HG03095 (cell line): ENCODE data around the gene DLG1.
A peak's percentile ranks its signal among the peaks of the same experiment; 100 is the strongest.

Experiments used
- ATAC-seq: cut with Tn5 transposase; IDR thresholded peaks from one replicate; pipeline ENCODE4 v1.9.1; 2021; ENCODE audit warnings: moderate library complexity; ENCODE audit not compliant: unreplicated experiment

Gene DLG1

GRCh38 chr3:197298341-197298944 lies at the start of gene DLG1:
Gene DLG1, minus strand, starts transcription at chr3:197298612. Its CDS starts 1,408 bp downstream, at chr3:197297204.
- peak; percentile 57 for ATAC-seq

DNA sequence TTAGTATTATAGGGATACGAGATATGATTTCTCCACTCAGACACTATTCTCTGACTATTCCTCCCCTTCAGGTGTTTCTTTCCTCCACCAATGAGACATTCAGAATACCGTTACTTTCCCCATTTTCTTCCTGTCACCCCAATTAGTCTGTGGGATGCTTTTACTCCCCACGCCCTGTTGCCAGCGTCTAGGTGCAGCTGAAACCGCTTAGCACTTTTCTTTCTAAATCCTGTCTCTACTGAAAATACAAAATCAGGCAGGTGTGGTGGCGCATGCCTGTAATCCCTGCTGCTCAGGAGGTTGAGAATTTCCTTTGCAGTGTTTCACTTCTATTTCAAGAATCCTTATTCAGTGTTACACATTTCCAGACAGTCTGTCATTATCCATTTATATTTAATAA lies 49.6 kb upstream of the DLG1 start:
- ATAC-seq: no peak

DNA sequence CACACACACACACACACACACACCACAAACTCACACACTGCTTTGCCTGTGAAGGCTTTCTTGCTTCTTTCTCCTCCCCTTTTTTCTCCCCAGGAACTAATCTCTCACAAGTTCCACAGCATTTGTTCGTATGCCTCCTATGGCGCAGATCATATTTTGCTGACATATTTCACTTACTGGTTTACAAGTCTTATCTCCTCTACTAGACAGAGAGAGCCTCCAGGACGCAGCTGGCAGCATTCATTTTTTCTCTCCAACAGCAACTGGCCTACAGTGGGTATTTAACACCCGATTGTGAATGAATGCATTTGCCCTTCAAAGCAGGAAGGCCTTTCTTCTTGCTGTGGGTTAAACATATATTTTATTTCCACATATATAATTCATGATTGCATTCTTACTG lies 47.0 kb upstream of the DLG1 start:
- ATAC-seq: no peak

GRCh38 chr3:197344582-197345318 lies 46.3 kb upstream of the DLG1 start:
- no peak for ATAC-seq

GRCh38 chr3:197343656-197344408 lies 45.4 kb upstream of the DLG1 start:
- no peak for ATAC-seq

- no peak for ATAC-seq
These were observed 44.7 kb upstream of the DLG1 start for GRCh38 chr3:197343111-197343510.

GRCh38 chr3:197340521-197340871 lies 42.1 kb upstream of the DLG1 start:
- ATAC-seq: no peak

GRCh38 chr3:197339841-197340520 lies 41.6 kb upstream of the DLG1 start:
- no peak for ATAC-seq

DNA sequence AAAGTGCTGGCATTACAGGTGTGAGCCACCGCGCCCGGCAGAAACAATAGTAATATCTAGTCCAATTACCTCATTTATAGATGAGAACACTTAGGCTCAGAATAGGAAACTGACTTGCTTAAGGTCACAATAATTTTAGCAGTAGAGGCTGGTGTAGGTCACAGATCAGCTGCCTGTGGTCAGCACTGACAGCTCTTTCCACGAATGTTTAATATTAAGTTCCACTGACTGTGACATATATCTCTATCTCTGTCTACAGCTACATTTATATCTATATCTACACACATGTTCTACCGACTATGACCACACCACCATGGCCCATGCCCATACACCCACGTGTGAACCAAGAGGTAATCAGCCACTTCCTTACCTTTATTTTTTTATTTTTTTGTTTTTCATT lies 40.2 kb upstream of the DLG1 start:
- no peak for ATAC-seq

GRCh38 chr3:197337656-197338055 lies 39.2 kb upstream of the DLG1 start:
- ATAC-seq: no peak

DNA sequence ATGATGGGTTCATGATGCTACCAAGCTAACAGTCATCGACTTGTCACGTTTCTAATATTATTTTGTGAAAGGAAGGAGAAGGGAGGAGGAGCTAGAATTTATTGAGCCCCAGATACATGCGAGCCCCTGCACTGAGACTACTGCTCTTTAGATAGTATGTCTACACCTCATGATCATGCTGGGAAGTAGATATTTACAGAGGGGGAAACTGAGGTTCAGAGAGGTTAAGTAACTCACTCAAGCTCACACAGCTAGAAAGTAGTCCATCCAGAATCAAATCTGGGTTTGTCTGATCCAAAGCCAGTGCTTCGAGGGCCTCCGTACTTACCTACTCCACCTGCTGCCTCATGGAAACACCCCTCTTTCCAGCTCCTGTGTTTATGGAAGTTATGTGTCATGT lies 38.8 kb upstream of the DLG1 start:
- no peak for ATAC-seq

DNA sequence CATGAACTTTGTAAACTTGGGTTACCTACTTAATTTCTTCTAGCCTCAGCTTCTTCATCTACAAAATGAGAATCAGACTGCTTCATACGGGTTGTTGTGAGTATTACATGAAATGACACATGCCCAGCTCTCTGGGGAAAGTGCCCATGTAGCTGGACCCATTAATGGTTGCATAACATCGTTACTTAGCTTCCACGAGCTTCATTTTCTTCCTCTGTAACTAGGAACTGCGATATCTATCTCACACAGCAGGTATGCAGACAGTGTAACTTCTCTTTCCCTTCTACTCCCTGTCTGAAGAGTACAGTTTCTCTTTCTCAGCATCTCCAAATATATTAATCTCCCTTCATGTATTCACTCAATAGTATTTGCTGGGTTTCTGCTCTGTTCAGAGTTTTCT lies 37.9 kb upstream of the DLG1 start:
- no peak for ATAC-seq

DNA sequence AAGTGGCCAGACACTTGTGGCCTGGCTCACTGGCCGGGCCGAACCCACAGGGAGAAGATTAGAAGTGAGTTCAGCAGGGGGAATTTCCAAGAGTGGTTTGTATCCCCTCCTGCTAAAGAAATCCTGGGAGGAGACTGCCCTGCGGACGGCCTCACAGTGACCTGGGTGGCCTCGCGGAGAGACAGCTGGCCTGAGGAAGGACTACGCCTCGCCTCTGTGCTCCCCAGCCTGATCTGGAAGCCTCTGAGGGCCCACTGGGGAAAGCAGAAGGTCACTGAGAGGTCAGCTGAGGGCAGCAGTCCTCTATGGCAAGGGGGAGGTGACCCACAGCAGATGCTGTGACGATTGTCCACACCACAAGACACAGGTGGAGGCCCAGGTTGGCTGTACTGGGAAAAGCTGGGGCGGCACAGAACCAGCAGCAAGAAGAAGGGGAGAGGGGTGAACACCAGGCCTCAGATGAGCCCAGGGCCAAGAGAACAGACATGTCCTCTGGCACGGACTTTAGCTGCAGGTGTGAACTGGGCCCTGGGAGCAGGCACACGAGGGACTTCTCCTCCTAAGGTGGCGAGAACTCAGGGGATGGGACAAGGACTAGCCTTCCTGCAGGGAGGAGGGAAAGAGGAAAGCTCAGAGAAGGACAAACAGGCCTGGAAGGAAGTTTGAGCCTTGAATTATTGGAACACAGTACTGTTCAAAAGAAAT lies 37.2 kb upstream of the DLG1 start:
- ATAC-seq: no peak

- no peak for ATAC-seq
These were observed 35.7 kb upstream of the DLG1 start for GRCh38 chr3:197333901-197334639.

DNA sequence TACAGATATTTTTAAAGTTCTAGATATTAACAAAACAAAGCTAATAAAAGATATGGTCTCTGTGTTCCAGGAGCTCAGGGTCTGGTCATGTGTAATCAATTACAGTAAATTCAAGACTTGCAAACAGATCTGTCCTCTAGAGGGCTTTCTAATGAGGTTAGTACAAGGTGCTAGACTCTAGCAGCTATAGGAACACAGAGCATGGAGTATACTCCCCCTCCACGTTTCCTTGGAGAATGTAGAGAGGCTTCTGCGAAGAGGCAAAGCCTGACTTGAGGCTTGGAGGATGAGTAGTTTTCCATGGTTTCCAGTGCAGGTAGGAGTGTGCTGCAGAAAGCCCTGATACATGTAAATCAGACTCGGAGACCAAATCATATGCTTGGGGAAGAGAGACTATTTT lies 32.7 kb upstream of the DLG1 start:
- no peak for ATAC-seq

- no peak for ATAC-seq
These were observed 31.0 kb upstream of the DLG1 start for GRCh38 chr3:197329382-197329781.

DNA sequence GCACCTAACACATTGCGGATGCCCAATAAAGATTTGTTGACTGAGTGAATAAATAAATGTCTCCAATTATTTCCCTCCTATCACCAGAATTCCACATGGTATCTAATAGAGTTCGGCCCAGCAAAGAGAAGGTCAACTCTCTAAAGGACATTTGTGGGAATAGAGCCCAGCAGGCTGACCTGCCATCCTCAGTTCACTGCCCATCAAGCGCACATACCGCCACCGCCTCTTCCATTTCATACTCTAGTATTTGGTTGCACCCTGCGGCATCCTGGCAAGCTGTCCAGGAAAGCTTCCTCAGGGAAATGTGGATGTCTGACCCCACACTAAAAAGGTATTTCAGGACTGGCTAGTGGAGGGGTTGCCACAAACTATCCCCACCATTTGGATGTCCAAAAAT lies 29.8 kb upstream of the DLG1 start:
- ATAC-seq: no peak

DNA sequence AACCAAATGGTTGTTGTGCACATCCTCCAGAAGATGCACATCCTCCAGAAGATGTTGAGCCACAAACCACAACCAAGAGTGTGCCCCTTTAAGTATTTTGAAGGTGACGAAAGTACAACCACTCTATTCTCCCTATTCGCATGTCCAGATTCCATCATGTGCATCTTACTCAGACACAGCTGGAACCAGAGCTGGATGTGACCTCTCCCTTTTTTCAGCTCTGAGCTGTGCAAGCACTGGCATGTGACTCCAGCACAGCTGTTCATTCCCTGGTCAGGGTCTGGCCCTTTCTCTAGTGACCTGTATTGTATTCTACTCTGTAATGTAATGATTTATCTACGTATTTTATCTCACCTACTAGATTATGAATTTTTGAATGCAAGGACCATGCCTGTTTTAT lies 29.3 kb upstream of the DLG1 start:
- no peak for ATAC-seq

- no peak for ATAC-seq
These were observed 27.4 kb upstream of the DLG1 start for GRCh38 chr3:197325773-197326172.

- no peak for ATAC-seq
These were observed 23.7 kb upstream of the DLG1 start for GRCh38 chr3:197322149-197322548.
